Kidney epithelial cell (primary cell): ENCODE results near the gene VPS13C. TPM values are rescaled to one million over a fixed set of nuclear protein-coding genes. Genes with fewer than 3 reads are reported as not detected.

ENCODE experiments used
- DNase-seq: peaks from one replicate; pipeline ENCODE4 v3.0.0-alpha.2; 2010; ENCODE audit warnings: low read depth
- H3K27me3 ChIP-seq: 2 replicates; pipeline ENCODE4 v1.6.0; 2011; ENCODE audit warnings: low read length; ENCODE audit not compliant: control insufficient read depth, insufficient read depth
- H3K36me3 ChIP-seq: 2 replicates; pipeline ENCODE4 v1.5.1; 2011; ENCODE audit warnings: low read length; ENCODE audit not compliant: control insufficient read depth, insufficient read depth
- H3K4me3 ChIP-seq: 2 replicates; pipeline ENCODE4 v1.5.1; 2011; ENCODE audit warnings: low read depth, mild to moderate bottlenecking, control low read depth, low read length
- CTCF ChIP-seq: IDR thresholded peaks from 2 replicates; pipeline ENCODE4 v1.5.1; 2011; ENCODE audit warnings: mild to moderate bottlenecking, moderate library complexity, low read length, control low read depth, inconsistent platforms; ENCODE audit not compliant: insufficient read depth, poor library complexity, severe bottlenecking
- total RNA-seq: library from RNA; depleted of rRNA; stranded (reverse); fragments of >200 nt; gene quantifications from 2 replicates; pipeline ENCODE4 v1.2.3, GENCODE V29; 2015

The VPS13C gene
- total RNA-seq, 1 donor from 2014 or later: 48.3 TPM

GRCh38 chr15:61871926-61872522 is 188.2 kb downstream of the VPS13C start:
- H3K27me3 ChIP-seq: no peaks in the 10 kb centered on the region
- no peaks in the 10 kb centered on the region for H3K36me3 ChIP-seq
- no peak for DNase-seq
- H3K4me3 ChIP-seq: no peak overlapping the region
- TF ChIP-seq CTCF: peak; percentile 41

- no peak for DNase-seq
- Histone ChIP-seq H3K36me3 (no peaks in the 10 kb centered on the region), H3K27me3 (no peaks in the 10 kb centered on the region), H3K4me3 (no peak overlapping the region)
- TF ChIP-seq CTCF: no peak
These were observed 190.6 kb downstream of the VPS13C start for GRCh38 chr15:61869656-61870055.

GRCh38 chr15:61861962-61862361 is 198.3 kb downstream of the VPS13C start:
- Histone ChIP-seq H3K27me3 (no peaks in the 10 kb centered on the region), H3K36me3 (no peaks in the 10 kb centered on the region), H3K4me3 (no peak overlapping the region)
- no peak for DNase-seq
- no peak for TF ChIP-seq CTCF

GRCh38 chr15:61857169-61857829 is 202.9 kb downstream of the VPS13C start:
- no peak for DNase-seq
- H3K4me3 ChIP-seq: no peak overlapping the region
- TF ChIP-seq CTCF: no peak

GRCh38 chr15:61856295-61856694 is 204.0 kb downstream of the VPS13C start:
- no peak for DNase-seq
- no peak for TF ChIP-seq CTCF
- H3K27me3 ChIP-seq: no peaks in the 10 kb centered on the region
- H3K4me3 ChIP-seq: no peak overlapping the region
- no peaks in the 10 kb centered on the region for H3K36me3 ChIP-seq

More at GRCh38 chr15:61857169-61857829, 202.9 kb downstream of the VPS13C start:
- no peaks in the 10 kb centered on the region for H3K27me3 ChIP-seq
- H3K36me3 ChIP-seq: no peaks in the 10 kb centered on the region

GRCh38 chr15:61853195-61853594 is 207.1 kb downstream of the VPS13C start:
- Histone ChIP-seq H3K36me3 (no peaks in the 10 kb centered on the region), H3K4me3 (no peak overlapping the region), H3K27me3 (no peaks in the 10 kb centered on the region)
- DNase-seq: no peak
- TF ChIP-seq CTCF: no peak
